SK-N-SH treated with all-trans-retinoic acid at 6 μM for 48 hours (cell line): Measurements from ENCODE around the gene GMPS.

Experiments
- POU6F1 ChIP-seq: fragments of 250-450 bp; sonication (Bioruptor Pico); IDR thresholded peaks from 2 replicates; pipeline ENCODE4 v1.8.0; 2021; ENCODE audit warnings: low read depth, mild to moderate bottlenecking, moderate library complexity, borderline replicate concordance
- RARB ChIP-seq: fragments of 250-450 bp; sonication (Bioruptor Pico); IDR thresholded peaks from 2 replicates; pipeline ENCODE4 v1.8.0; 2021; ENCODE audit warnings: mild to moderate bottlenecking, moderate library complexity
- TOX ChIP-seq: fragments of 250-450 bp; sonication (Bioruptor Pico); IDR thresholded peaks from 2 replicates; pipeline ENCODE4 v1.8.0; 2021; ENCODE audit warnings: mild to moderate bottlenecking, moderate library complexity, borderline replicate concordance
- TSHZ2 ChIP-seq: fragments of 250-450 bp; sonication (Bioruptor Pico); IDR thresholded peaks from 2 replicates; pipeline ENCODE4 v1.5.0; 2020; ENCODE audit warnings: mild to moderate bottlenecking, moderate library complexity
- ZFP30 ChIP-seq: fragments of 450-650 bp; formaldehyde crosslinking; IDR thresholded peaks from 2 replicates; pipeline ENCODE4 v1.5.0; 2022; ENCODE audit warnings: mild to moderate bottlenecking, moderate library complexity

- no peak for TF ChIP-seq POU6F1 (CRISPR knock-in tag)
- no peak for TF ChIP-seq TOX (CRISPR knock-in tag)
- TF ChIP-seq TSHZ2 (CRISPR knock-in tag) = no peak
- TF ChIP-seq ZFP30 (CRISPR knock-in tag) = no peak
- no peak for TF ChIP-seq RARB
These were observed at the start of gene GMPS for GRCh38 chr3:155870133-155870944.
